ENCODE results near the gene C1QL1. TPM values are rescaled to one million over a fixed set of nuclear protein-coding genes. Genes with fewer than 3 reads are reported as not detected.

Gene C1QL1
- total RNA-seq, 1 experiment from 2014 or later, result not detected

- H3K4me1 ChIP-seq (ENCODE audit: low read length), result no peaks in the 10 kb centered on the region
- no peak overlapping the region for H3K9ac ChIP-seq (ENCODE audit: low read length)
- H4K20me1 ChIP-seq (ENCODE audit: insufficient read depth, low read depth, low read length), result no peaks in the 10 kb centered on the region
- no peak overlapping the region for H3K4me2 ChIP-seq (ENCODE audit: low read depth, low read length, poor library complexity, severe bottlenecking)
- no peaks in the 10 kb centered on the region for H3K9me2 ChIP-seq (replicated peaks; ENCODE audit: insufficient read depth, low read length)
- DNase-seq, result no peak
- no peaks in the 10 kb centered on the region for H3K36me3 ChIP-seq (ENCODE audit: insufficient read depth, low read length)
- H3K27me3 ChIP-seq (ENCODE audit: low read length), result no peaks in the 10 kb centered on the region
- no peaks in the 10 kb centered on the region for H3K9me3 ChIP-seq (ENCODE audit: low read length)
- no peak overlapping the region for H2AFZ ChIP-seq (ENCODE audit: low read length)
- H3K27ac ChIP-seq (ENCODE audit: low read length), result no peak overlapping the region
- no peak overlapping the region for H3K4me3 ChIP-seq (ENCODE audit: low read length)
- H3K79me2 ChIP-seq (ENCODE audit: low read length), result no peaks in the 10 kb centered on the region
These were observed 28.2 kb upstream of the C1QL1 start for GRCh38 chr17:44996304-44996703.

GRCh38 chr17:44995436-44996001 lies 27.4 kb upstream of the C1QL1 start:
- Histone ChIP-seq H2AFZ (ENCODE audit: low read length) (no peak overlapping the region), H3K36me3 (ENCODE audit: insufficient read depth, low read length) (no peaks in the 10 kb centered on the region), H3K9ac (ENCODE audit: low read length) (no peak overlapping the region), H3K79me2 (ENCODE audit: low read length) (no peaks in the 10 kb centered on the region), H3K27ac (ENCODE audit: low read length) (no peak overlapping the region), H4K20me1 (ENCODE audit: insufficient read depth, low read depth, low read length) (no peaks in the 10 kb centered on the region), H3K4me2 (ENCODE audit: low read depth, low read length, poor library complexity, severe bottlenecking) (no peak overlapping the region), H3K27me3 (ENCODE audit: low read length) (no peaks in the 10 kb centered on the region), H3K4me3 (ENCODE audit: low read length) (no peak overlapping the region), H3K9me3 (ENCODE audit: low read length) (no peaks in the 10 kb centered on the region), H3K4me1 (ENCODE audit: low read length) (no peaks in the 10 kb centered on the region), H3K9me2 (replicated peaks; ENCODE audit: insufficient read depth, low read length) (no peaks in the 10 kb centered on the region)
- DNase-seq, result no peak

GRCh38 chr17:44992242-44992939 lies 24.3 kb upstream of the C1QL1 start:
- DNase-seq, result no peak
- H4K20me1 ChIP-seq (ENCODE audit: insufficient read depth, low read depth, low read length), result no peaks in the 10 kb centered on the region
- no peak overlapping the region for H3K9ac ChIP-seq (ENCODE audit: low read length)

GRCh38 chr17:44990994-44991393 lies 22.9 kb upstream of the C1QL1 start:
- Histone ChIP-seq H3K4me1 (ENCODE audit: low read length) (peaks cover 5% of the 10 kb centered on the region), H3K9ac (ENCODE audit: low read length) (no peak overlapping the region), H3K9me3 (ENCODE audit: low read length) (no peaks in the 10 kb centered on the region), H2AFZ (ENCODE audit: low read length) (no peak overlapping the region), H3K4me2 (ENCODE audit: low read depth, low read length, poor library complexity, severe bottlenecking) (no peak overlapping the region), H3K36me3 (ENCODE audit: insufficient read depth, low read length) (no peaks in the 10 kb centered on the region), H3K9me2 (replicated peaks; ENCODE audit: insufficient read depth, low read length) (no peaks in the 10 kb centered on the region), H3K4me3 (ENCODE audit: low read length) (no peak overlapping the region), H3K27ac (ENCODE audit: low read length) (no peak overlapping the region), H3K79me2 (ENCODE audit: low read length) (no peaks in the 10 kb centered on the region), H3K27me3 (ENCODE audit: low read length) (no peaks in the 10 kb centered on the region), H4K20me1 (ENCODE audit: insufficient read depth, low read depth, low read length) (no peaks in the 10 kb centered on the region)
- no peak for DNase-seq

More at GRCh38 chr17:44992242-44992939, 24.3 kb upstream of the C1QL1 start:
- H3K27me3 ChIP-seq (ENCODE audit: low read length), result no peaks in the 10 kb centered on the region
- H3K9me2 ChIP-seq (replicated peaks; ENCODE audit: insufficient read depth, low read length), result no peaks in the 10 kb centered on the region
- no peaks in the 10 kb centered on the region for H3K9me3 ChIP-seq (ENCODE audit: low read length)
- H3K27ac ChIP-seq (ENCODE audit: low read length), result no peak overlapping the region
- H3K4me1 ChIP-seq (ENCODE audit: low read length), result peaks cover 5% of the 10 kb centered on the region
- H3K79me2 ChIP-seq (ENCODE audit: low read length), result no peaks in the 10 kb centered on the region
- H3K36me3 ChIP-seq (ENCODE audit: insufficient read depth, low read length), result no peaks in the 10 kb centered on the region
- H3K4me2 ChIP-seq (ENCODE audit: low read depth, low read length, poor library complexity, severe bottlenecking), result no peak overlapping the region
- H3K4me3 ChIP-seq (ENCODE audit: low read length), result no peak overlapping the region
- no peak overlapping the region for H2AFZ ChIP-seq (ENCODE audit: low read length)

GRCh38 chr17:44989552-44990138 lies 21.5 kb upstream of the C1QL1 start:
- Histone ChIP-seq H4K20me1 (ENCODE audit: insufficient read depth, low read depth, low read length) (no peaks in the 10 kb centered on the region), H3K9me2 (replicated peaks; ENCODE audit: insufficient read depth, low read length) (no peaks in the 10 kb centered on the region), H3K36me3 (ENCODE audit: insufficient read depth, low read length) (no peaks in the 10 kb centered on the region), H3K4me2 (ENCODE audit: low read depth, low read length, poor library complexity, severe bottlenecking) (no peak overlapping the region), H3K9me3 (ENCODE audit: low read length) (no peaks in the 10 kb centered on the region), H3K9ac (ENCODE audit: low read length) (no peak overlapping the region), H3K27me3 (ENCODE audit: low read length) (no peaks in the 10 kb centered on the region), H3K4me3 (ENCODE audit: low read length) (no peak overlapping the region), H2AFZ (ENCODE audit: low read length) (no peak overlapping the region), H3K4me1 (ENCODE audit: low read length) (peaks cover 5% of the 10 kb centered on the region), H3K27ac (ENCODE audit: low read length) (no peak overlapping the region), H3K79me2 (ENCODE audit: low read length) (no peaks in the 10 kb centered on the region)
- DNase-seq, result no peak

- Histone ChIP-seq H3K4me3 (ENCODE audit: low read length) (no peak overlapping the region), H3K9me2 (replicated peaks; ENCODE audit: insufficient read depth, low read length) (no peaks in the 10 kb centered on the region), H3K9me3 (ENCODE audit: low read length) (no peaks in the 10 kb centered on the region), H3K4me1 (ENCODE audit: low read length) (peaks cover 5% of the 10 kb centered on the region), H3K4me2 (ENCODE audit: low read depth, low read length, poor library complexity, severe bottlenecking) (no peak overlapping the region), H3K79me2 (ENCODE audit: low read length) (no peaks in the 10 kb centered on the region), H4K20me1 (ENCODE audit: insufficient read depth, low read depth, low read length) (no peaks in the 10 kb centered on the region), H2AFZ (ENCODE audit: low read length) (no peak overlapping the region), H3K9ac (ENCODE audit: low read length) (no peak overlapping the region), H3K36me3 (ENCODE audit: insufficient read depth, low read length) (no peaks in the 10 kb centered on the region), H3K27ac (ENCODE audit: low read length) (no peak overlapping the region), H3K27me3 (ENCODE audit: low read length) (no peaks in the 10 kb centered on the region)
- DNase-seq, result peak; percentile 52
These were observed 20.2 kb upstream of the C1QL1 start for GRCh38 chr17:44988044-44988942.

- H3K4me2 ChIP-seq (ENCODE audit: low read depth, low read length, poor library complexity, severe bottlenecking), result no peak overlapping the region
- no peak overlapping the region for H3K27ac ChIP-seq (ENCODE audit: low read length)
- no peaks in the 10 kb centered on the region for H3K9me2 ChIP-seq (replicated peaks; ENCODE audit: insufficient read depth, low read length)
- no peak overlapping the region for H2AFZ ChIP-seq (ENCODE audit: low read length)
- H4K20me1 ChIP-seq (ENCODE audit: insufficient read depth, low read depth, low read length), result no peaks in the 10 kb centered on the region
- no peaks in the 10 kb centered on the region for H3K27me3 ChIP-seq (ENCODE audit: low read length)
- no peaks in the 10 kb centered on the region for H3K9me3 ChIP-seq (ENCODE audit: low read length)
- no peak for DNase-seq
- no peak overlapping the region for H3K4me3 ChIP-seq (ENCODE audit: low read length)
- peaks cover 3% of the 10 kb centered on the region for H3K4me1 ChIP-seq (ENCODE audit: low read length)
- no peaks in the 10 kb centered on the region for H3K36me3 ChIP-seq (ENCODE audit: insufficient read depth, low read length)
- no peaks in the 10 kb centered on the region for H3K79me2 ChIP-seq (ENCODE audit: low read length)
- H3K9ac ChIP-seq (ENCODE audit: low read length), result no peak overlapping the region
These were observed 15.5 kb upstream of the C1QL1 start for GRCh38 chr17:44983563-44983962.

Data from Karpas-422 (cell line).